Ramos (cell line): Measurements from ENCODE around the gene DTD1.

ENCODE experiments used
- in situ Hi-C: fragments of 300-500 bp; cut with MboI; formaldehyde crosslinking; loops from one replicate; pipeline ENCODE4 v1.14.3; 2022; ENCODE audit warnings: low sequenced_read_pairs; ENCODE audit not compliant: unreplicated experiment

Gene DTD1

GRCh38 chr20:18692447-18692846 lies 104.6 kb downstream of the DTD1 start:
- in situ Hi-C loops = no loop called here

DNA sequence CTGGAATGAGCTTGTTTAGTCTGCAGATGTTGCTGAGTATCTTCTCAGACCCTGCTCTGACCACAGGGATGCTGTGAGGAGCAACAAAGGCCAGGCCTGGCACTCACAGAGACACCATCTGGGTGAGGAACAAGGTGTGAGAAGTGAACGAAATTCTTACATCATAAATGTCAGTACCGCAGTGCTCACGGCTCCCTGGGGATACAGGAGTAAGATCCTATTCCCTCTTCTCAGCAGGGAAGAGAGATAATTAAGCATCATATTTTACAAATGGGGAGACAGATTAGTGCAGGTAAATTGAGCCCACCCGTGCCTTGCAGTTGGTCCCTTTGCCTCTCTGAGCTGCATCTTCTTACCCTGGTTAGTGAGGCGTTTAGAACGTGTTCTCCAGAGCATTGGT lies 106.2 kb downstream of the DTD1 start:
- in situ Hi-C loops = no loop called here

DNA sequence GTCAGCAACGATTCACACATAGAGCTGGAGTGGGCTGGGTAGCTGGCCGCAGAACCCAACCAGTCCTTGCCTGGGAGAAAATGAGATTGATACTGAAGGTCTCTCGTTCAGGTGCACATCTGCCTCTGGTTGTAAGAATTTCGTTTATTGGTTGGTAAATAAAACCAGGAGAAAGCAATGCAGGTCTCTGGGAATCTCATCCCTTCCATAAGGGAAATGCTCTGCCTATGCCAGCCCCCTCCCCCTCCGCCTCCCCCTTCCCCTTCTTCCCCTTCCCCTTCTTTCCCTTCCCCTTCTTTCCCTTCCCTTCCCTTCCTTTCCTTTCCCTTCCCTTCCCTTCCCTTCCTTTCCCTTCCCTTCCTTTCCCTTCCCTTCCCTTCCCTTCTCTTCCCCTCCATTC lies 107.3 kb downstream of the DTD1 start:
- in situ Hi-C loops = no loop called here

DNA sequence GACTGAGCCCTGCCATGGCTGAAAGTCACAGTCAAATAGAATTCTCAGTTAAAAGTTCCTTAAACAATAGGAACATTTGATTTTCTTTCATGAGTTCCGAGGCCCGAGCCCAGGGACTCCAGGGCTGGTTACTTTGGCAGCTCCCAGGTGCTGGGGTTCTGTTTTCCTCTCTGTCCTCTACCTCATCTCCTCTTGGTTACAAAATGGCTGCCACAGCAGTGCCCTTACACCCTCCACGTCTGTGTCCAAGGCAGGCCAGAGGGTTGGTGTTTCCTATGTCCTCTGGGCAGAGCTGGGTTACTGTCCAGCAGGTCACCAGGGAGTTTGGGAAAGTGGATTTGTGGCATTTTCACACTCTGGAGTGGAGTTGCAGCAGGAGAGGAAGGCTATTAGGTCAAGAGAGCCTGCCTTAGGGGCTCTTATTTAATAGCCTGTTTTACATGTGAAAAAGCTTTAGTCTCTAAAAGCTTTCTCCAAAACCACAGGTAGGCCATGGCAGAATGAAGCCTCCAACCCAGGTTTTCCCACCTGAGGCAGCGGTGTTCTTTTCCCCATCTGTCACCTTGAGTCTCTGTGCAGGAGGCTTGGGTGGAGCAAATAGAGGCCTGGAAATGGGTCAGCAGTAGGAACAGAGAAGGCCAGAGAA lies 111.0 kb downstream of the DTD1 start:
- in situ Hi-C loops = no loop called here

DNA sequence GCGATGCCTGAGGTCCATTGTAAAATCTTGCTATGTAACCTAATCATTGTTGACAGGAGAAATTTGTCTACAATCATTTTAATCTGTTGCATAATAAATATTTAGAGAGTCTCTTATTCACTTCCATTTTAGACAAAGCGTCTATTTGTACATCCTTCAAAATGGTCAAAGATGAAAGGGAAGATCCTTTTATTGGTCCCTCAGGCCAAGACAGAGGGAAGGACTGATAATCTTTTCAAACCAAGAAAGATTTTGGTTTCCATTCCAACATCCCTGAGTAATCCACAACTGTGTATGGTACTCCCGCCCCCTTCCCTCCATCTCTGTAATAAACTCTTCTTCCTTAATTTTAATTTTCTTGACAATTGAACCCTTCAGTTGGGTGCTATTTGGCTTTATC lies 114.1 kb downstream of the DTD1 start:
- in situ Hi-C loops = no loop called here

- in situ Hi-C loops = no loop called here
Measured at GRCh38 chr20:18702736-18703135, 114.9 kb downstream of the DTD1 start.

- in situ Hi-C loops = no loop called here
Measured at GRCh38 chr20:18705490-18705889, 117.6 kb downstream of the DTD1 start.

DNA sequence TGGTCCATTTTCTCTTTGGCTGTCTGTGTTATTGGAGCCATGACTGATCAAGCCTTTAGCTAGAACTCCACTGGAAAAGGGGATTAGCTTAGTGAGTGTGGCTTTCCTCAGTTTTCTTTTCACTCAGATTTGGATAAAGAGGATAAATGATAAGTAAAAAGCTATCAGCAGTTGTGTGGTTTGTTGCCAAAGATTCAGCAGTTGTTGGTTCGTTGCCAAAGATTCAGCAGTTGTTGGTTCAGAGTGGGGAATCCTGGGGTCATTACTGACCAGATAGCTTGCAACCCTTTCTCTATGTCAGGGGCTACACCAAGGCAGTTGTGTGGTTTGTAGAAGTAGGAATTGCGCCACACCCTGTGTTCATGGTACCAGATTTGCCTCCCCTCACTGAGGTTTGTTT lies 118.1 kb downstream of the DTD1 start:
- in situ Hi-C loops = no loop called here

DNA sequence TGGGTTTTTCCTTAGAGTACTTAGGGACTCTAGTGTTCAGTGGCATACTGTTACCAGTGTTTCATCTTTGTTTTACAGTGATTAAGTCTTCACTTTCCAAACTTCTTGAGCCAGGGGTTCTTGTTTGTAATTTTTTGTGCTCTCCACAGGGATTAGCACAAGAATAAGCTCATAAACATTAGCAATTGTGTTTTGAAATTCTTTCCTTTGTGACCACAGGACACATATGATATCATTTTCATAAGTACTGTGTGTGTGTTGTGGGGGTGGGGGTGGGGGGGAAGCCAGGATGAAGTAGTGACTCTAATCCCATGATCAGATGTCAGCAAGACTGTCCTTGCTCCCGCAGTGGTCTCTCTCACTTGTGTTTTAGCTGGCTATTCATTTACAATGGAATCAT lies 124.3 kb downstream of the DTD1 start:
- in situ Hi-C loops = no loop called here

- in situ Hi-C loops = no loop called here
Measured at GRCh38 chr20:18712882-18713281, 125.0 kb downstream of the DTD1 start.

- in situ Hi-C loops = no loop called here
Measured at GRCh38 chr20:18715564-18715963, 127.7 kb downstream of the DTD1 start.

- in situ Hi-C loops = no loop called here
Measured at GRCh38 chr20:18717062-18717461, 129.2 kb downstream of the DTD1 start.

- in situ Hi-C loops = no loop called here
Measured at GRCh38 chr20:18718129-18718528, 130.3 kb downstream of the DTD1 start.

DNA sequence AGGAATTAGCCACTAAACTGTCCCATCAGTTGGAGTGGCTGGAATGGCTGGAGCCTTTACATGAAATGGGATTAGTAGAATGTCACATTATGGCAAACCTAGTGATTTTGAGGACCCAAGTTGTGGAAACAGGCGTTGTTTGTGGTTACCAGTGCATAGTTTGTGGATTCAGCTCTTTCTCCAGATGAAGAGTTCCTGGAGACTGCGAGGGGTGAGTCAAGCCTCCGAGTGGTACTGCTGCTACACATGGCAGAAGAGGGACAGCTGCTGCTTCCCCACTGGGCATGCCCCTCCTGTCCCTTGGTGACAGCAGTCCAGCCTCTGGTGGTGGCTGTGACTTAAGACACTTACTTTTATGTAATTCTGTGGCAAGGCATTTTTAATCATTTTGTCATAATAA lies 131.6 kb downstream of the DTD1 start:
- in situ Hi-C loops = no loop called here

DNA sequence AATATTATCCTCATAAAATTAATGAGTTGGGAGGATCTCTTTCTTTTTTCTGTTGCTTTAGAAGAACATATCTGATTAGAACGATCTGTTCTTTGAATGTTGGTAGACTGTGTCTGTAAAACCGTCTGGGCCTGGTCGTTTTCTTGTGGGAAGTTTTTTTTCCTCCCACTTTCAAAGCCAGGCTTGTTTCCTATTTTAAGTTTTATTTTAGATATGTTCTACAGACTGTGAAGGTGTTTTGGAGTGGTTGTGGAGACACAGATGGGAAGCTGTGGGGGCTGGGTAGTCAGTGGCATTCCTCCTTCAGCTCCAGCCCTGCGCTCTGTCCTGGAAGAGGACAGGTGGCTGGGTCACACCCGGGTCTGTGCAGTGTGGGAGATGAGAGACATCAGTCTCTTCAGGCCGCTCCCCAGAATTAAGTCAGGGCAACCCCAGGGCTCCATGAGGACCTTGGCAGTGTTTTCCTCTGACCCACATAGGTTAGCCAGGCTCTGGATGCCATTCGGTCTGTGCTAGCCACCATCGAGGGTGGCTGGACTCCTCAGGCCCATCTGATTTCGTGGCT lies 133.8 kb downstream of the DTD1 start:
- in situ Hi-C loops = no loop called here

- in situ Hi-C loops = no loop called here
Measured at GRCh38 chr20:18722371-18722770, 134.5 kb downstream of the DTD1 start.

DNA sequence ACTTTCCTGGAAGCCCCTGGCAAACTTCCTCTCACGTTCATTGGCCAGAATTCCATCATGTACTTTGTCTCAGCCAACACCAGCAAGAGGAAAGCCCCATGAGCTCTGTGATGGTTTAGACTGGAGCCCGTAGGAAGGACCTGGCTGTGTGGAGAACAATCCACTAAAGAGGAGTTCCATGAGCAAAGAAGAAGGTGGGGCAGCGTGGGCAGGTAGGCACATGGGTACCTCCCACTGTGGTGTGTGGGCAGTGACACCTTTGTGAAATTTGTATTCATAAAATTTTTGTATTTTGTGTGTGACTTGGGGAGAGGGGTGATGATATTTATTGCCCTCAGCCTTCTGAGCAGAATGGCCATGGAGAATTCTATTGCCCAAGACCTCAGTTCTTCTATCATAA lies 136.2 kb downstream of the DTD1 start:
- in situ Hi-C loops = no loop called here

- in situ Hi-C loops = no loop called here
Measured at GRCh38 chr20:18724788-18725464, 137.1 kb downstream of the DTD1 start.

DNA sequence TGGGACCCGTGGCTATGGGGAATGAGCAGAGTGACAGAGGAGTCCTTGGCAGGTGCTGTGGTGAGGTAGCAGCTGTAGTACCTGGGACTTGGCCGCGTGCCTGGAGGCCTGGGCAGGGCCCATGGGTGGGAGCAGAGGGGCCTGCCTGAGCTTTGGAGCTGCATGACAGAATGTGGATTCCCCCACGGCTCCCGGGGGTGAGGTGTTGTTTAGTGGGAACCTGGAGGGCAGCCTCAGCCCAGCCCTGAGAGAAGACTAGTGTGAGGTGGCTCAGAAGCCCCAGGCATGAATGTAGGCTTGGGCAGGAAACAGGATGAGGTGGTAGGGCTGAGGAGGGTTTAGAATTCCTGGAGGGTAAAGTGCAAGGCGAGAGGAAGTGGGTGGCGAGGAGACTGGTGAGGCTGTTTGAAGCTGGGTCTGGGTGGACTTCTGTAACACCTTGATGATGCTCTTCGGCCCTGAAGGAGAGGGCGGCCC lies 139.2 kb downstream of the DTD1 start:
- in situ Hi-C loops = no loop called here

GRCh38 chr20:18728165-18728869 lies 140.5 kb downstream of the DTD1 start:
- in situ Hi-C loops = no loop called here

DNA sequence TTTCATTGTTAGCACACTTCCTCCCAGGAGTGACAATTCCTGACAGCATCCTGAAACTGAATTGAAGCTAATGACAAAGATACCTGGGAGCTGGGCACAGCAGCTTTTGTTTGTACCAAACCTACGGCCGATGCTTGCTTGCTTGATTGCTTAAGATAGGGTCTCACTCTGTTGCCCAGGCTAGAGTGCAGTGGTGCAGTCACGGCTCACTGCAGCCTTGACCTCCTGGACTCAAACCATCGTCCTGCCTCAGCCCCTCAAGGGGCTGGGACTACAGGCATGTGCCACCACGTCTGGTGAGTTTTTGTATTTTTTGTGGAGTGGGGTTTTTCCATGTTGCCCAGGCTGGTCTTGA lies 141.0 kb downstream of the DTD1 start:
- in situ Hi-C loops = no loop called here
